HG02943 (cell line): ENCODE data around the gene NELFB.
A peak's percentile ranks its signal among the peaks of the same experiment; 100 is the strongest.
"Not testable (repeated sequence)": the region's sequence is repeated elsewhere in the genome, so short reads cannot be mapped to it uniquely, and the experiment has no call there.

Experiments used
- ATAC-seq: cut with Tn5 transposase; IDR thresholded peaks from one replicate; pipeline ENCODE4 v1.9.1; 2021; ENCODE audit warnings: mild to moderate bottlenecking, low read depth, moderate library complexity; ENCODE audit not compliant: unreplicated experiment

The NELFB gene

GRCh38 chr9:137245450-137246421 is 9.4 kb upstream of the NELFB start:
- no peak for ATAC-seq

DNA sequence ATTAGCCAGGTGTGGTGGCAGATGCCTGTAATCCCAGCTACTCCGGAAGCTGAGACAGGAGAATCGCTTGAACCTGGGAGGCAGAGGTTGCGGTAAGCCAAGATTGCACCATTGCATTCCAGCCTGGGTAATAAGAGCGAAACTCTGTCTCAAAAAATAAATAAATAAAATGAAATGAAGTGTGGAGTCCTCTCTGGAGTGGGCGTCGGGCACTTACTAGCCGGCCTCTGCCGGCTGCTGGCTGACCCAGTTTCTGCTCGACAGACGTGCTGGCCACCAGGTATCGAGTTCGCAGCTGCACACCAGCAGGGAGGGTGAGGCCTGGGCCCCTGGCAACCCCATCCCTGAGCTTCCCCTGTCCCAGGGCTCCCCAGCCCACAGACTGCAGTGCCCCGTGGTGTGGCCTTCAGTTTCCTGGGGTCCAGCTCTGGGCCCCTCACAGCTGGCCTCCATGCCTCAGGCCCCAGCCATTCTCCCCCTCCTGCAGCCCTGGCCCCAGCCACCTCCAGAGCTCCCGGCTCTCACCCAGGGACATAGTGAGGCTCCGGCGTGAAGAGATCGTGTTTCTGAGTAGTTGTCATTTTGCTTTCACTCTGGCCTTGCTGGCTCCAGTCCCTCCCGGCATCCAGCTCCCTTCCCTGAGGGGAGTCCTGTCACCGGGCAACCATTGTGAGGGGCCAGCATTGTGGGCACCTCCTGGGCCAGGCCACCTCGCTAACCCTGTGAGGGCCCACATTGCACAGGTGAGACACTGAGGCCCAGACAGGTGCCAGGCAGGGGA is 7.8 kb upstream of the NELFB start:
- no peak for ATAC-seq

- ATAC-seq: no peak
These were observed 7.3 kb upstream of the NELFB start for GRCh38 chr9:137247916-137248175.

DNA sequence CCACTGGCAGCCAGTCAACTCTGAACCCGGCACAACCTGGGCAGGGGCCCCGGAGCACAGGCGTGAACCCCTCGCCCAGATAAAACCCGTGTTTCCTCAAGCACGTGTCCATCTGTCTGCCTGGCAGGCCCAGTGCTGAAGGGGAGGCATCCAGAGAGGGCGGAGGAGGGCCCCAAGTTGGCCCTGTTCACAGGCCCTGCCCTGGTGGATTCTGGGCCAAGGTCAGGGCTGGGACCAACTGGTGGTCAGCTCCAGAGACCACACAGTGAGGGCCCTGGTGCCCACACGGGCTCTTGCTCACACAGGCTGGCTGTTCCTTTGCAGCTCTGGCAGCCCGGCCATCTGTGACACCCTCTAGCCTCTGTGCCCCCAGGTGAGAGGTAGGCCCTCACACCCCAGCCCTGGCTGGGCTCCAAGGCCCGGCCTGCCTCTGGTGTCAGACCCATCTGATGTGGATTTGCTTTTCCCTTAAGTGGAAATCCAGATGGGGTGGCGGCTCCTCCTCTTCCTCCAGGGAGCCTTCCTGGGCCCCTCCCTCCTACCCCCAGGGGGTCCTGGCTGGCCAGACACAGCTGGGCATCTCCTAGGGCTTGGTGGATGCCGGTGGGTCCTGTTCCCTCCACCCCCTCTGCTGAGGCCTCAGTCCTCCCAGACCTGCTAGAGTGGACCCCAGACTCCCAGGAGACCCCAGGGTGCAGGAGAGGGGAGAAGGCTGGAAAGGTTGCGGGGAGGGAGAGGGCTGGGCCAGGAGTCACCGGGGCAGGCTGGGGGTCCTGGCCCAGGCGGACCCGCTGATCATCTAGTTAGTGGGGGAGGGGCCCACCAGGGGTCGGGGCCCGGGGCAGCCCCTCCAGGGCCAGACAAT is 4.6 kb upstream of the NELFB start:
- no peak for ATAC-seq

- ATAC-seq: no peak
These were observed 4.0 kb upstream of the NELFB start, which contains the start of gene STPG3 for GRCh38 chr9:137251194-137251461. Gene STPG3 (plus strand): TSS chr9:137251286. CDS start chr9:137251287, 1 bp downstream.

- ATAC-seq: no peak
These were observed 3.4 kb upstream of the NELFB start for GRCh38 chr9:137251490-137252268.

DNA sequence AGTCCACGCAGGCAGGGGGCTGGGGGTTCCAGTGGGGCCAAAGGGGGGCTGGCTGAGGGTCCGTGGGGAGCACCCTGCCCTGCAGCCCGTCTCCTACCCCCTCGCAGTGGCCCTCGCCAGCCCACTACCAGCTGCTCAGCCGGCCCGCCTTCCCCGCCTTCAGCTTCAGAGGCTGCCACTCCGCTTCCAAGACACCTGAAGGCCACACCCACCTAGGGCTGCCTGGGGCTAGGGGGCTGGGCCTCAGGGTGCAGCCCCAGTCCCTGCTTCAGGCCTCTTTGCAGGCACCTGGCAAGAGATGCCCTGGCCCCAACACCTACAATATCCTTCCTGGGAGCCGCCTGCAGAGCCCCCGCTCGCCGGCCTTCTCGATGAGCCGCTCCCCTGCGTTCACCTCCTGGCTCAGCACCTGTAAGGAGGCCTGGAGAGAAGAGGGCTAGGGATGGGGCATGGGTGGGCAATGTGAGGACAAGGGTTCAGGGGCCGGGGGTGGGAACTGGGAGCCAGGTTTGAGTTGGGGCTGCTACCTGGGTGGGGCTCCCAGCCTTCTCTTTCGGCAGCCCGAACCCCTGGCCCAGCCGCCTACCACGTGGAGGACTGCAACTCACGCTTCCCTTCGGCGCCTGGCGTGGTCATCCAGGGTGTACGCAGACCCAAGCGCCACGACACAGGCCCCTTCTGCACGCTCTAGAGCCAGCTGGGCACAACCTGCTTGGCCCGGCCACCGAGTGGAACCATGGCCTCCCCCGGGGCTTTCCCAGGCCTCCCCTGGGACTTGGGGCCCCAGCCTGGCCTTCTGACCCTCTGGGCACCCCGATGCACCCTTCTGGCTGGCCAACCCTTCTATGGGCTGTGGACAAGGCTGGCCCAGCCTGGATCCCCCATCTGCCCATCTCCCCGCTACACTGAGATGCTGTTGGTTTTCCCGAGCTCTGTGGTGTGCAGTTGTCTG is 2.3 kb upstream of the NELFB start:
- ATAC-seq: no peak

DNA sequence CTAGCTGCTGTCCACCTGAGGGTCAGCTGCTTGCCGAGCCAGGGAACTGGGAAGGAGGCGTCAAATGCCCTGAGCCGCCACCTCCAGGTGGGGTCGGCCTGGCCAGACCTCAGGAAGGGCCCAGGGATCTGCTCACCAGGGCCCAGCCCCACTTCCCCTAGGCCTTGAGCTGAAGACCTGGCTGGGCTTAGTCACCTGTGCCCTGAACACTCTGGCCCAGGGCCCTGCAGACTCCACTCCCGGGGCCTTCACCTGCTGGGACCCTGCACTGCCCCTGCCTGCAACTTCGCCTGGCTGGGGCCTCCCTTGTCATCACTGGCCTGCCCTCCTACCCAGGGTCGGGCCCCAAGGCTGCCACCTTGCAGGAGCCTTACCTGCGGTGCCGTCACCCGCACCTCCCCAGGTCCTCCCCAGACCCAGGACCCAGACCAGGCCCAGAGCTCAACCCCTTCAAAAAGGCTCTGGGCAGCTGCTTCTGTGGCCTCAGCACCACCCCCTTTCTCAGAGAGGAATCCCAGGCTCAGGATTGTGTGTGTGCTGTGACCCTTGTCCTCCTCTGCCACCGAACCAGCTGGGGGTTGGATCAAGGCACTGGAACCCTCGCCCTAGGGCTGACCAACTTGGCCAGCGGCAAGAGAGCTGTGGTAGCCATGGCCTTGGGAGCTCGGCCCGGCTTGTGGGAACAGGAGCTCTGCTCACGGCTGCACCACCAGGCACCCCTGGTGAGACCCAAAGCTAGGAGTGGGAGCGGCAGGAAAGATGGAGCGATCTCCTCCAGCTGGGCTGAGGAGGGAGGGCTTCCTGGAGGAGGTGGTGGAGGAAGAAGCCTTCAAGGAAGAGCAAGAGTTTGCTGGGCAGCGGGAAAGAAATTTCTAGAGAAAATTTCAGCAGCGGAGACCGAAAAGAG is 1.2 kb upstream of the NELFB start:
- no peak for ATAC-seq

- ATAC-seq: peak; percentile 25
These were observed 454 bp downstream of the NELFB start for GRCh38 chr9:137255448-137256114.

DNA sequence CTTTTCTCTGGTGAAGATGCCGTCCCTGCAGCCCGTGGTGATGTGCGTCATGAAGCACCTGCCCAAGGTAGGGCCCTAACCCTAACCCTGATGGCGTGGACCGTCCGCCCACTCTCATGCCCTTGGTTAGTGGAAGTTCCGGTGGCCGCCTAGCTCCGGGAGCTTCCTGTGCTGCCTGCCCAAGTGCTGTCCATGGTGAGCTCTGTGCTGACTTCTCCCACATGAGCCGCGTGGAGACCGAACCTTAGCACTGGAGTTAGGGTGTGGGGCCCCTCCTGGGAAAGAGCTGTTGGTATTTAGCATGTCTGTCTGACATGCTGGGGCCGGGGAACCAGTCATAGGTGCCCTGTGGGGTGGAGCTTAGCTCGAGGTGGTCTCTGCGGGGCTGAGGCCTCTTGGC is 1.2 kb downstream of the NELFB start:
- ATAC-seq: no peak

- ATAC-seq: no peak
These were observed 1.7 kb downstream of the NELFB start for GRCh38 chr9:137256856-137257255.

DNA sequence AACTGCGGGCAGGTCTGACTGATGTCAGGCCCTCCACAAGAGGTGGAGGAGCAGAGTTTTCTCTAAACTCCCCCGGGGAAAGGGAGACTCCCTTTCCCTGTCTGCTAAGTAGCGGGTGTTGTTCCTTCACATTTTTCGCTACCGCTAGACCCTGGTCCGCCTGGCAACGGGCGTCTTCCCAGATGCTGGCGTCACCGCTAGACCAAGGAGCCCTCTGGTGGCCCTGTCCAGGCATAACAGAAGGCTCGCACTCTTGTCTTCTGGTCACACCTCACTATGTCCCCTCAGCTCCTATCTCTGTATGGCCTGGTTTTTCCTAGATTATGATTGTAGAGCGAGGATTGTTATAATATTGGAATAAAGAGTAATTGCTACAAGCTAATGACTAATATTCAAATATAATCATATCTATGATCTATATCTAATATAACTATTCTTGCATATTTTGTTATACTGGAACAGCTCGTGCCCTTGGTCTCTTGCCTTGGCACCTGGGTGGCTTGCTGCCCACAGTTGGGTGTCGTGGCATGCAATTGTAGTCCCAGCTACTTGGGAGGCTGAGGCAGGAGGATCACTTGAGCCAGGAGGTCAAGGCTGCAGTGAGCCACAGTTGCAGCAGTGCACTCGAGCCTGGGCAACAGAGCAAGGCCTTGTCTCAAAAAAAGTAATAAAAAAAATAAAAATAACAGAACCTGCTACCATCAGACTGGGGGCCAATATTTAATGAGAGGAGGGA is 7.2 kb downstream of the NELFB start:
- not testable (repeated sequence) for ATAC-seq

GRCh38 chr9:137262909-137263285 is 7.8 kb downstream of the NELFB start:
- ATAC-seq: no peak

- ATAC-seq: no peak
These were observed 8.4 kb downstream of the NELFB start for GRCh38 chr9:137263506-137263905.

DNA sequence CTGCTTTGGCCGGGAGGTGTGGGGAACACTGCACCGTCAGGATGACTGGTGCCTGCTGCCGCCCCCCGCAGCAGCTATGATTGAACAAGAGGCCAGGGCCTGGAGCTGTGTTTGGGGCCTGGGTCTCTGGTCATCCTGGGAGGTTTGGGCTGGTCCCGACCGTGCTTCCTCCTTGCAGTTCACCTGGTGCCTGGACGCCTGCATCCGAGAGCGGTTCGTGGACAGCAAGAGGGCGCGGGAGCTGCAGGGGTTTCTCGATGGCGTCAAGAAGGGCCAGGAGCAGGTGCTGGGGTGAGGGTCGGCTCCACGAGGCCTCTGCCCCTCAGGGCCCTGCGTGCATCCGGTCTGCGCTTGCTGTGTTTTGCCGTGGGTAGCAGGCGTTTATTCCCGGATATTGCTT is 8.9 kb downstream of the NELFB start:
- no peak for ATAC-seq

GRCh38 chr9:137265496-137266161 is 10.5 kb downstream of the NELFB start:
- no peak for ATAC-seq

DNA sequence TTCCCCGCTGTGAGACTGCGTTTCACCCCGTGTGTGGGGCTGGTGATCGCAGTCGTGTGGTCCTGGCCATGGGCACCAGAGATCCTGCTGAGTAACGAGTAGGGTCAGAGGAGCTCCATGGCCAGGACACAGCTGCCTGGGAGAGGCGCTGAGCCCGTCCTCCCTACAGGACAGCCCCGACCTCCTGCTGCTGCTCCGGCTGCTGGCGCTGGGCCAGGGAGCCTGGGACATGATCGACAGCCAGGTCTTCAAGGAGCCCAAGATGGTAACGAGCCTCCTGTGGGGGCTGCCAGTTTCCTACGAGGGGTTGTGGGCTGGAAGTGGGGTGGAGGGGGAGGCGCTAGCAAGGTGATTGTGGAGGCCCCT is 11.0 kb downstream of the NELFB start:
- no peak for ATAC-seq
